IgD-negative memory B cell (primary cell): ENCODE results near the gene FBXL15. TPM values are rescaled to one million over a fixed set of nuclear protein-coding genes. Genes with fewer than 3 reads are reported as not detected.

Experiments used
- H3K27ac Mint-ChIP-seq, 3 donors: one replicate each; pipeline ENCODE4 v1.8.0; 2020 to 2022; ENCODE audit warnings: mild to moderate bottlenecking in 3 of 3, mixed read lengths in 3 of 3, moderate library complexity in 1 of 3
- H3K27me3 Mint-ChIP-seq: one replicate; pipeline ENCODE4 v1.8.0; 2021; ENCODE audit warnings: mixed read lengths
- H3K36me3 Mint-ChIP-seq: one replicate; pipeline ENCODE4 v1.8.0; 2020; ENCODE audit warnings: mild to moderate bottlenecking, mixed read lengths
- H3K4me1 Mint-ChIP-seq, 3 donors: one replicate each; pipeline ENCODE4 v1.8.0; 2020 to 2022; ENCODE audit warnings: mixed read lengths in 3 of 3, mild to moderate bottlenecking in 1 of 3
- H3K4me3 Mint-ChIP-seq, 4 donors: one replicate each; pipeline ENCODE4 v1.8.0; 2020 to 2022; ENCODE audit warnings: mild to moderate bottlenecking in 4 of 4, mixed read lengths in 4 of 4, moderate library complexity in 3 of 4
- H3K9me3 Mint-ChIP-seq, 3 donors: one replicate each; pipeline ENCODE4 v1.8.0; 2020 to 2021; ENCODE audit warnings: mixed read lengths in 3 of 3, mild to moderate bottlenecking in 1 of 3
- polyA plus RNA-seq: library from polyadenylated mRNA; unstranded; fragments of 300-500 nt; fragmentation: Illumina TruSeq; gene quantifications from one replicate; pipeline ENCODE4 v1.2.3, GENCODE V29; 2021

The FBXL15 gene
- polyA plus RNA-seq, 1 donor from 2014 or later, result 40.5 TPM

GRCh38 chr10:102394801-102395399 lies 25.7 kb upstream of the FBXL15 start:
- peaks cover 8 to 30% (median 27%) of the 10 kb centered on the region in 3 donors for H3K4me1 Mint-ChIP-seq
- peak overlapping the region; percentile 98 for H3K4me3 Mint-ChIP-seq
- no peaks in the 10 kb centered on the region for H3K27me3 Mint-ChIP-seq
- H3K9me3 Mint-ChIP-seq, result no peaks in the 10 kb centered on the region
- H3K36me3 Mint-ChIP-seq, result peaks cover 3% of the 10 kb centered on the region
- H3K27ac Mint-ChIP-seq, result peak overlapping the region; percentile 100

GRCh38 chr10:102395400-102396316 lies 25.0 kb upstream of the FBXL15 start, which contains the start of gene NFKB2:
Gene NFKB2 (plus strand): TSS chr10:102395705. CDS start chr10:102395960, 255 bp downstream.
- H3K9me3 Mint-ChIP-seq, result no peaks in the 10 kb centered on the region
- H3K27ac Mint-ChIP-seq, result peak within 1 kb of the TSS; percentile 100
- peaks cover 8 to 32% (median 30%) of the 10 kb centered on the region in 3 donors for H3K4me1 Mint-ChIP-seq
- peak within 1 kb of the TSS; percentile 98 for H3K4me3 Mint-ChIP-seq
- peaks cover 5% of the 10 kb centered on the region for H3K36me3 Mint-ChIP-seq
- no peaks in the 10 kb centered on the region for H3K27me3 Mint-ChIP-seq

- Mint-ChIP-seq H3K4me3 (peak overlapping the region; percentile 98), H3K9me3 (no peaks in the 10 kb centered on the region), H3K36me3 (peaks cover 5% of the 10 kb centered on the region), H3K4me1 (peaks cover 8 to 32% (median 30%) of the 10 kb centered on the region in 3 donors), H3K27me3 (no peaks in the 10 kb centered on the region), H3K27ac (peak overlapping the region; percentile 100)
Measured at GRCh38 chr10:102396317-102396650, 24.4 kb upstream of the FBXL15 start.

GRCh38 chr10:102396730-102397151 lies 23.9 kb upstream of the FBXL15 start:
- Mint-ChIP-seq H3K4me1 (peaks cover 8 to 32% (median 31%) of the 10 kb centered on the region in 3 donors), H3K4me3 (peak overlapping the region; percentile 98), H3K27ac (peak overlapping the region; percentile 100), H3K27me3 (no peaks in the 10 kb centered on the region), H3K36me3 (peaks cover 5% of the 10 kb centered on the region), H3K9me3 (no peaks in the 10 kb centered on the region)

- Mint-ChIP-seq H3K27me3 (no peaks in the 10 kb centered on the region), H3K4me3 (peak overlapping the region; percentile 98), H3K9me3 (no peaks in the 10 kb centered on the region), H3K27ac (peak overlapping the region; percentile 100), H3K36me3 (peaks cover 5% of the 10 kb centered on the region), H3K4me1 (peaks cover 8 to 32% (median 31%) of the 10 kb centered on the region in 3 donors)
Measured at GRCh38 chr10:102397222-102398171, 23.1 kb upstream of the FBXL15 start.

GRCh38 chr10:102398172-102399020 lies 22.2 kb upstream of the FBXL15 start:
- peaks cover 8 to 28% (median 25%) of the 10 kb centered on the region in 3 donors for H3K4me1 Mint-ChIP-seq
- H3K36me3 Mint-ChIP-seq, result peaks cover 5% of the 10 kb centered on the region
- no peaks in the 10 kb centered on the region for H3K27me3 Mint-ChIP-seq
- peak overlapping the region; percentile 66 to 98 (median 87) for H3K4me3 Mint-ChIP-seq
- peak overlapping the region; percentile 90 to 100 (median 93) for H3K27ac Mint-ChIP-seq
- H3K9me3 Mint-ChIP-seq, result no peaks in the 10 kb centered on the region

- peaks cover 10 to 25% (median 25%) of the 10 kb centered on the region in 3 donors for H3K4me1 Mint-ChIP-seq
- H3K27me3 Mint-ChIP-seq, result no peaks in the 10 kb centered on the region
- H3K36me3 Mint-ChIP-seq, result peaks cover 5% of the 10 kb centered on the region
- H3K9me3 Mint-ChIP-seq, result no peaks in the 10 kb centered on the region
- H3K4me3 Mint-ChIP-seq, result peak overlapping the region; percentile 72 to 98 (median 86)
- peak overlapping the region; percentile 90 to 100 (median 93) for H3K27ac Mint-ChIP-seq
Measured at GRCh38 chr10:102399217-102400021, 21.2 kb upstream of the FBXL15 start.

- Mint-ChIP-seq H3K4me3 (peak overlapping the region in 3 of 4 donors; percentile 62 to 86 (median 72)), H3K36me3 (peaks cover 5% of the 10 kb centered on the region), H3K9me3 (no peaks in the 10 kb centered on the region), H3K4me1 (peaks cover 10 to 27% (median 25%) of the 10 kb centered on the region in 3 donors), H3K27ac (peak overlapping the region; percentile 90 to 100 (median 93)), H3K27me3 (no peaks in the 10 kb centered on the region)
Measured at GRCh38 chr10:102400076-102400475, 20.6 kb upstream of the FBXL15 start.

GRCh38 chr10:102400598-102401341 lies 19.9 kb upstream of the FBXL15 start:
- Mint-ChIP-seq H3K27me3 (no peaks in the 10 kb centered on the region), H3K4me3 (peak overlapping the region in 2 of 4 donors; percentile 26 to 39), H3K9me3 (no peaks in the 10 kb centered on the region), H3K4me1 (peaks cover 6 to 27% (median 25%) of the 10 kb centered on the region in 3 donors), H3K36me3 (peaks cover 5% of the 10 kb centered on the region), H3K27ac (peak overlapping the region; percentile 59 to 100 (median 82))

GRCh38 chr10:102401342-102401654 lies 19.3 kb upstream of the FBXL15 start:
- H3K36me3 Mint-ChIP-seq, result peaks cover 3% of the 10 kb centered on the region
- H3K4me3 Mint-ChIP-seq, result peak overlapping the region in 2 of 4 donors; percentile 26 to 39
- H3K9me3 Mint-ChIP-seq, result no peaks in the 10 kb centered on the region
- no peaks in the 10 kb centered on the region for H3K27me3 Mint-ChIP-seq
- peaks cover 6 to 25% (median 23%) of the 10 kb centered on the region in 3 donors for H3K4me1 Mint-ChIP-seq
- H3K27ac Mint-ChIP-seq, result peak overlapping the region in 2 of 3 donors; percentile 36 to 82

GRCh38 chr10:102401735-102402511 lies 18.7 kb upstream of the FBXL15 start:
- H3K9me3 Mint-ChIP-seq, result no peaks in the 10 kb centered on the region
- peak overlapping the region in 2 of 3 donors; percentile 53 to 82 for H3K27ac Mint-ChIP-seq
- H3K4me3 Mint-ChIP-seq, result peak overlapping the region in 1 of 4 donors; percentile 12
- peaks cover 2% of the 10 kb centered on the region for H3K36me3 Mint-ChIP-seq
- peaks cover 6 to 20% (median 19%) of the 10 kb centered on the region in 3 donors for H3K4me1 Mint-ChIP-seq
- peaks cover 3% of the 10 kb centered on the region for H3K27me3 Mint-ChIP-seq

- H3K27me3 Mint-ChIP-seq, result peaks cover 8% of the 10 kb centered on the region
- no peak overlapping the region for H3K4me3 Mint-ChIP-seq
- peaks cover 6 to 20% (median 17%) of the 10 kb centered on the region in 3 donors for H3K4me1 Mint-ChIP-seq
- no peaks in the 10 kb centered on the region for H3K9me3 Mint-ChIP-seq
- H3K36me3 Mint-ChIP-seq, result peaks cover 2% of the 10 kb centered on the region
- H3K27ac Mint-ChIP-seq, result peak overlapping the region in 1 of 3 donors; percentile 53
Measured at GRCh38 chr10:102402512-102402896, 18.1 kb upstream of the FBXL15 start.
